Stomach (tissue), 4 donors: ENCODE results near the gene PHACTR3.

Experiments
- POLR2A ChIP-seq, 4 donors: fragments of 450-650 bp; IDR thresholded peaks; one replicate each; pipeline ENCODE4 v1.6.1; 2016; ENCODE audit warnings: antibody characterized with exemption in 4 of 4, control low read depth in 2 of 4, mild to moderate bottlenecking in 1 of 4, moderate library complexity in 1 of 4
- POLR2AphosphoS5 ChIP-seq, 3 donors: sonication (generic); formaldehyde crosslinking; IDR thresholded peaks; one replicate each; pipeline ENCODE4 v1.6.1; 2016; ENCODE audit warnings: antibody characterized with exemption in 3 of 3
- TF ChIP-seq, protein P1 (sequence below), 7 experiments: fragments of 450-650 bp in 4 of 7; fragments of 200-600 bp in 3 of 7; sonication (generic) in 3 of 7; IDR thresholded peaks; one replicate each; pipeline ENCODE4 v1.5.1; 2016 to 2019; ENCODE audit warnings: antibody characterized with exemption in 7 of 7, control low read depth in 2 of 7, mild to moderate bottlenecking in 1 of 7

DNA sequence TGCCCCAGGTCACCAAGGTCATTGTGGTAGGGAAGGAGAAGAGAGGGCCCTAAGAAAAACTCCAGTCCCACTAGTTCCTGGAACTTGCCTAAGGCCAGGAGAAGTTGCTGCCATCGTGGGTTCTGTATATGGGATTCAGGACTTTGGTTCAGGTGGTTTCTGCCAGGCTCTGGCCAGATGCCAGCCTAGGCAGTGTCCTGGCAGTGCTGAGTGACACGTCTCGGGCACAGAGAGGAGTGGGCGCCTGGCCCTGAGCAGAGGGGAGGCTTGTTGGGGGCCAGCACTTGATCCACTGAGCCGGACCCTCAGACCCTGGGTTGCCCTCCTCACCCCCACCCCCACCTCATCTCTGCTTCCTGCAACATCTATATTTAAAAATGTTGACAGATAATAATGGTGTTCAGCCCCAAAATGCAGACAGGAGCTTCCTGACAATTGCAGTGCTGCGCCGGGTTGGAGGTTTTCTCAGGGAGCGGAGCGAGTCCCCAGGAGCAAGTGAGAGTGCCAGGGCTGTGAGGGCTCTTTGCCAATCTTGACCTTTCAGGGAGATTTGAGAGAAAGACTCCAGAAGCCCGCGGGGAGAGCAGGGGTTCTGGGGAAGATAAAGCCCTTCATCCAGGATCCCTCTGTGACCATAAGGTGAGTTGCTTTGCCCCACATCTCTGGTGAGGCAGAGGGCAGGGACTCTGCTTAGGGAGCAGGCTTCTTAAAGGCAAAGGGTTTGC lies 71.9 kb downstream of the PHACTR3 start:
- TF ChIP-seq POLR2A (IDR thresholded peaks at IDR 0.05) (no peak), POLR2AphosphoS5 (IDR thresholded peaks at IDR 0.05) (no peak)
- TF ChIP-seq, protein P1, sequence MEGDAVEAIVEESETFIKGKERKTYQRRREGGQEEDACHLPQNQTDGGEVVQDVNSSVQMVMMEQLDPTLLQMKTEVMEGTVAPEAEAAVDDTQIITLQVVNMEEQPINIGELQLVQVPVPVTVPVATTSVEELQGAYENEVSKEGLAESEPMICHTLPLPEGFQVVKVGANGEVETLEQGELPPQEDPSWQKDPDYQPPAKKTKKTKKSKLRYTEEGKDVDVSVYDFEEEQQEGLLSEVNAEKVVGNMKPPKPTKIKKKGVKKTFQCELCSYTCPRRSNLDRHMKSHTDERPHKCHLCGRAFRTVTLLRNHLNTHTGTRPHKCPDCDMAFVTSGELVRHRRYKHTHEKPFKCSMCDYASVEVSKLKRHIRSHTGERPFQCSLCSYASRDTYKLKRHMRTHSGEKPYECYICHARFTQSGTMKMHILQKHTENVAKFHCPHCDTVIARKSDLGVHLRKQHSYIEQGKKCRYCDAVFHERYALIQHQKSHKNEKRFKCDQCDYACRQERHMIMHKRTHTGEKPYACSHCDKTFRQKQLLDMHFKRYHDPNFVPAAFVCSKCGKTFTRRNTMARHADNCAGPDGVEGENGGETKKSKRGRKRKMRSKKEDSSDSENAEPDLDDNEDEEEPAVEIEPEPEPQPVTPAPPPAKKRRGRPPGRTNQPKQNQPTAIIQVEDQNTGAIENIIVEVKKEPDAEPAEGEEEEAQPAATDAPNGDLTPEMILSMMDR (IDR thresholded peaks at IDR 0.05): no peak
